CD8-positive, alpha-beta memory T cell (primary cell): ENCODE data around the gene ANKHD1. TPM values are rescaled to one million over a fixed set of nuclear protein-coding genes. Genes with fewer than 3 reads are reported as not detected.

Experiments used
- CTCF ChIA-PET: fragments of 350-600 bp; sonication (Branson Sonifier 250); formaldehyde crosslinking; loops from one replicate; lab custom pipeline; 2021; ENCODE audit warnings: antibody characterized with exemption; lab: Charles Lee
- POLR2A ChIA-PET: fragments of 350-600 bp; sonication (Branson Sonifier 250); formaldehyde crosslinking; loops from one replicate; lab custom pipeline; 2021; ENCODE audit warnings: antibody characterized with exemption; lab: Charles Lee
- DNase-seq, 5 donors: peaks; one replicate each; pipeline versions ENCODE4 v3.0.0 to v3.0.0-alpha.2; 2020 to 2022; ENCODE audit warnings: mixed read lengths in 1 of 5
- H3K27ac ChIP-seq: one replicate; pipeline ENCODE4 v1.7.0; 2013; ENCODE audit warnings: low read depth, mild to moderate bottlenecking, low read length, moderate library complexity
- H3K27me3 ChIP-seq: 2 replicates; pipeline ENCODE4 v1.7.0; 2013; ENCODE audit warnings: low read length, mild to moderate bottlenecking; ENCODE audit not compliant: insufficient read depth, poor library complexity, severe bottlenecking
- H3K36me3 ChIP-seq: 2 replicates; pipeline ENCODE4 v1.7.0; 2013; ENCODE audit warnings: mild to moderate bottlenecking, low read length, moderate library complexity; ENCODE audit not compliant: insufficient read depth
- H3K4me1 ChIP-seq: 2 replicates; pipeline ENCODE4 v1.7.0; 2013; ENCODE audit warnings: mild to moderate bottlenecking, low read length, moderate library complexity; ENCODE audit not compliant: insufficient read depth
- H3K4me3 ChIP-seq: 2 replicates; pipeline ENCODE4 v1.7.0; 2013; ENCODE audit warnings: mild to moderate bottlenecking, low read length
- H3K9me3 ChIP-seq: 2 replicates; pipeline ENCODE4 v1.7.0; 2013; ENCODE audit warnings: mild to moderate bottlenecking, low read length
- H3K27ac Mint-ChIP-seq, 8 donors: one replicate each; pipeline ENCODE4 v1.8.0; 2020 to 2021; ENCODE audit warnings: mixed read lengths in 8 of 8, mild to moderate bottlenecking in 6 of 8, inconsistent platforms in 3 of 8, moderate library complexity in 3 of 8
- H3K27me3 Mint-ChIP-seq, 2 donors: one replicate each; pipeline ENCODE4 v1.8.0; 2020 to 2021; ENCODE audit warnings: mixed read lengths in 2 of 2, mild to moderate bottlenecking in 1 of 2, moderate library complexity in 1 of 2
- H3K36me3 Mint-ChIP-seq, 3 donors: one replicate each; pipeline ENCODE4 v1.8.0; 2020 to 2021; ENCODE audit warnings: mixed read lengths in 3 of 3, inconsistent platforms in 1 of 3, mild to moderate bottlenecking in 1 of 3
- H3K4me1 Mint-ChIP-seq, 3 donors: one replicate each; pipeline ENCODE4 v1.8.0; 2020 to 2021; ENCODE audit warnings: mixed read lengths in 3 of 3, inconsistent platforms in 1 of 3, mild to moderate bottlenecking in 1 of 3
- H3K4me3 Mint-ChIP-seq, 7 donors: one replicate each; pipeline ENCODE4 v1.8.0; 2020 to 2021; ENCODE audit warnings: mixed read lengths in 7 of 7, mild to moderate bottlenecking in 6 of 7, moderate library complexity in 4 of 7, inconsistent platforms in 2 of 7
- H3K9me3 Mint-ChIP-seq, 5 donors: one replicate each; pipeline ENCODE4 v1.8.0; 2020 to 2022; ENCODE audit warnings: mixed read lengths in 5 of 5, mild to moderate bottlenecking in 3 of 5, moderate library complexity in 2 of 5, inconsistent platforms in 1 of 5
- polyA plus RNA-seq: library from polyadenylated mRNA; unstranded; fragments of 300-500 nt; fragmentation: Illumina TruSeq; gene quantifications from one replicate; pipeline ENCODE4 v1.2.3, GENCODE V29; 2021
- total RNA-seq, 2 experiments: library from RNA; stranded (reverse); gene quantifications; one replicate each; pipeline ENCODE4 v1.2.3, GENCODE V29; 2021

Gene ANKHD1
- total and polyA plus RNA-seq, 3 experiments from 2014 or later: 88.6 to 107 (median 100) TPM

DNA sequence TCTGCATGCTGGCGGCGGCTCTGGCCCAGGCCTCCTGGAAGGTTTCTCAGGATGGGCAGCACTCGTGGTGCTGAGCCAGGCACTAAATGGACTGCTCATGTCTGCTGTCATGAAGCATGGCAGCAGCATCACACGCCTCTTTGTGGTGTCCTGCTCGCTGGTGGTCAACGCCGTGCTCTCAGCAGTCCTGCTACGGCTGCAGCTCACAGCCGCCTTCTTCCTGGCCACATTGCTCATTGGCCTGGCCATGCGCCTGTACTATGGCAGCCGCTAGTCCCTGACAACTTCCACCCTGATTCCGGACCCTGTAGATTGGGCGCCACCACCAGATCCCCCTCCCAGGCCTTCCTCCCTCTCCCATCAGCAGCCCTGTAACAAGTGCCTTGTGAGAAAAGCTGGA lies 166.2 kb downstream of the ANKHD1 start:
- Histone ChIP-seq H3K4me3 (no peak overlapping the region), H3K27ac (no peak overlapping the region), H3K36me3 (peaks cover 8% of the 10 kb centered on the region), H3K27me3 (no peaks in the 10 kb centered on the region), H3K4me1 (peaks cover 43% of the 10 kb centered on the region), H3K9me3 (no peaks in the 10 kb centered on the region)
- Mint-ChIP-seq H3K27me3 (no peaks in the 10 kb centered on the region), H3K4me3 (peak overlapping the region in 1 of 7 donors; percentile 87), H3K9me3 (no peaks in the 10 kb centered on the region), H3K4me1 (peaks cover 43 to 72% (median 47%) of the 10 kb centered on the region in 3 donors), H3K27ac (peak overlapping the region in 6 of 8 donors; percentile 60 to 98 (median 78)), H3K36me3 (peaks cover 0 to 53% (median 6%) of the 10 kb centered on the region in 3 donors)
- no peak for DNase-seq
- ChIA-PET POLR2A (no interaction called here), CTCF (interaction anchor here (0.8 to 3.2 kb wide), 2 partner anchors 15 to 20 kb away, joined by 3 to 14 read pairs; partner anchors contain the start of gene EIF4EBP3)

GRCh38 chr5:140568443-140569063 lies 166.9 kb downstream of the ANKHD1 start:
- Mint-ChIP-seq H3K36me3 (peaks cover 0 to 56% (median 6%) of the 10 kb centered on the region in 3 donors), H3K9me3 (no peaks in the 10 kb centered on the region), H3K4me1 (peaks cover 37 to 65% (median 43%) of the 10 kb centered on the region in 3 donors), H3K27me3 (no peaks in the 10 kb centered on the region), H3K27ac (peak overlapping the region; percentile 95 to 99 (median 97)), H3K4me3 (peak overlapping the region in 5 of 7 donors; percentile 75 to 89 (median 80))
- no peak overlapping the region for H3K4me3 ChIP-seq
- peak overlapping the region; percentile 27 for H3K27ac ChIP-seq
- no peaks in the 10 kb centered on the region for H3K9me3 ChIP-seq
- ChIA-PET CTCF (interaction anchor here (0.8 to 3.2 kb wide), 2 partner anchors 16 to 21 kb away, joined by 3 to 14 read pairs; partner anchors contain the start of gene EIF4EBP3), POLR2A (interaction anchor here (0.7 kb wide), 1 partner anchor 64 kb away, joined by 3 read pairs; the partner anchor contains the start of gene CD14)
- H3K27me3 ChIP-seq: no peaks in the 10 kb centered on the region
- peaks cover 8% of the 10 kb centered on the region for H3K36me3 ChIP-seq
- peaks cover 37% of the 10 kb centered on the region for H3K4me1 ChIP-seq
- DNase-seq: no peak

- Histone ChIP-seq H3K36me3 (peaks cover 8% of the 10 kb centered on the region), H3K27me3 (no peaks in the 10 kb centered on the region), H3K4me3 (peak overlapping the region; percentile 17), H3K4me1 (peaks cover 32% of the 10 kb centered on the region), H3K9me3 (no peaks in the 10 kb centered on the region), H3K27ac (peak overlapping the region; percentile 27)
- CTCF ChIA-PET: interaction anchor here (3.2 kb wide), 1 partner anchor 22 kb away, joined by 14 read pairs; the partner anchor contains the start of gene EIF4EBP3
- Mint-ChIP-seq H3K4me1 (peaks cover 31 to 59% (median 38%) of the 10 kb centered on the region in 3 donors), H3K36me3 (peaks cover 0 to 53% (median 9%) of the 10 kb centered on the region in 3 donors), H3K27me3 (no peaks in the 10 kb centered on the region), H3K4me3 (peak overlapping the region; percentile 73 to 89 (median 80)), H3K9me3 (no peaks in the 10 kb centered on the region), H3K27ac (peak overlapping the region; percentile 95 to 99 (median 97))
- no peak for DNase-seq
- POLR2A ChIA-PET: interaction anchor here (0.7 to 1.3 kb wide), 2 partner anchors 12 to 63 kb away, joined by 3 to 4 read pairs; partner anchors contain the start of genes CD14 and SRA1
These were observed 167.6 kb downstream of the ANKHD1 start for GRCh38 chr5:140569197-140569596.

- Histone ChIP-seq H3K9me3 (no peaks in the 10 kb centered on the region), H3K4me1 (peaks cover 31% of the 10 kb centered on the region), H3K27ac (peak overlapping the region; percentile 27), H3K4me3 (no peak overlapping the region), H3K27me3 (no peaks in the 10 kb centered on the region), H3K36me3 (peaks cover 8% of the 10 kb centered on the region)
- DNase-seq: no peak
- ChIA-PET CTCF (interaction anchor here (3.2 kb wide), 1 partner anchor 22 kb away, joined by 14 read pairs; the partner anchor contains the start of gene EIF4EBP3), POLR2A (interaction anchor here (0.5 to 1.3 kb wide), 2 partner anchors 13 to 79 kb away, joined by 4 to 10 read pairs; partner anchors contain the start of gene SRA1)
- Mint-ChIP-seq H3K4me1 (peaks cover 23 to 52% (median 32%) of the 10 kb centered on the region in 3 donors), H3K27me3 (no peaks in the 10 kb centered on the region), H3K27ac (peak overlapping the region; percentile 95 to 98 (median 96)), H3K4me3 (peak overlapping the region in 3 of 7 donors; percentile 10 to 81 (median 23)), H3K9me3 (no peaks in the 10 kb centered on the region), H3K36me3 (peaks cover 0 to 48% (median 9%) of the 10 kb centered on the region in 3 donors)
These were observed 168.4 kb downstream of the ANKHD1 start for GRCh38 chr5:140570058-140570457.

GRCh38 chr5:140570488-140570887 lies 168.9 kb downstream of the ANKHD1 start:
- no peaks in the 10 kb centered on the region for H3K27me3 Mint-ChIP-seq

DNA sequence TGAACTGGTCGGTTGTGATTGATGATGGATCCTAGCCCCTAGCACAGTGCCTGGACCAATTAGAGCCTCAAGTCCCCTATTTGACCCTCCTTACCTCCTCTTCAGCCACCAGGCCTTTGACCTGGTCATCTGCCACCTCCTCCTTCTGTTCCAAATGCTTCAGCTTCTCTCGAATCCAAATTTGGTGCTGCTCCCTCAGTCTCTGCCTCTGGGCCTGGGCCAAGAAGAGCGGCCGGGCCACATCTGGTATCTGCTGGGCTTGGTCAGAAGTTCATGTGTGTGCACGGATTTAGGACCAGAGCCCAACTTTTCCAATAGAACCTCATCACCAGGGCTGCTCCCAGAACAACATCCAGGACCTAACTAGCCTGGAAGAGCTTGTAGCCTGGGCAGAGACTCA lies 169.5 kb downstream of the ANKHD1 start:
- Histone ChIP-seq H3K9me3 (no peaks in the 10 kb centered on the region), H3K4me3 (no peak overlapping the region), H3K4me1 (peaks cover 20% of the 10 kb centered on the region), H3K36me3 (peaks cover 8% of the 10 kb centered on the region), H3K27ac (no peak overlapping the region), H3K27me3 (no peaks in the 10 kb centered on the region)
- H3K9me3 Mint-ChIP-seq: no peaks in the 10 kb centered on the region
- peaks cover 13 to 42% (median 22%) of the 10 kb centered on the region in 3 donors for H3K4me1 Mint-ChIP-seq
- peaks cover 0 to 44% (median 7%) of the 10 kb centered on the region in 3 donors for H3K36me3 Mint-ChIP-seq
- ChIA-PET CTCF (no interaction called here), POLR2A (interaction anchor here (0.6 kb wide), 1 partner anchor 24 kb away, joined by 7 read pairs; no protein-coding TSS in a partner anchor)
- H3K27me3 Mint-ChIP-seq: no peaks in the 10 kb centered on the region
- no peak for DNase-seq
- peak overlapping the region in 1 of 7 donors; percentile 13 for H3K4me3 Mint-ChIP-seq
- peak overlapping the region in 6 of 8 donors; percentile 58 to 98 (median 92) for H3K27ac Mint-ChIP-seq

More at GRCh38 chr5:140570488-140570887, 168.9 kb downstream of the ANKHD1 start:
- H3K4me1 ChIP-seq: peaks cover 26% of the 10 kb centered on the region
- H3K9me3 ChIP-seq: no peaks in the 10 kb centered on the region
- H3K9me3 Mint-ChIP-seq: no peaks in the 10 kb centered on the region
- POLR2A ChIA-PET: interaction anchor here (0.6 to 1.3 kb wide), 2 partner anchors 13 to 24 kb away, joined by 4 to 7 read pairs; partner anchors contain the start of gene SRA1
- peak overlapping the region in 7 of 8 donors; percentile 38 to 98 (median 96) for H3K27ac Mint-ChIP-seq
- H3K4me3 ChIP-seq: no peak overlapping the region
- peak overlapping the region in 2 of 7 donors; percentile 10 to 23 for H3K4me3 Mint-ChIP-seq
- CTCF ChIA-PET: interaction anchor here (3.2 kb wide), 1 partner anchor 23 kb away, joined by 14 read pairs; the partner anchor contains the start of gene EIF4EBP3
- H3K27ac ChIP-seq: no peak overlapping the region
- H3K36me3 ChIP-seq: peaks cover 8% of the 10 kb centered on the region
- H3K4me1 Mint-ChIP-seq: peaks cover 19 to 48% (median 28%) of the 10 kb centered on the region in 3 donors
- H3K36me3 Mint-ChIP-seq: peaks cover 0 to 47% (median 9%) of the 10 kb centered on the region in 3 donors
- H3K27me3 ChIP-seq: no peaks in the 10 kb centered on the region
- DNase-seq: no peak

DNA sequence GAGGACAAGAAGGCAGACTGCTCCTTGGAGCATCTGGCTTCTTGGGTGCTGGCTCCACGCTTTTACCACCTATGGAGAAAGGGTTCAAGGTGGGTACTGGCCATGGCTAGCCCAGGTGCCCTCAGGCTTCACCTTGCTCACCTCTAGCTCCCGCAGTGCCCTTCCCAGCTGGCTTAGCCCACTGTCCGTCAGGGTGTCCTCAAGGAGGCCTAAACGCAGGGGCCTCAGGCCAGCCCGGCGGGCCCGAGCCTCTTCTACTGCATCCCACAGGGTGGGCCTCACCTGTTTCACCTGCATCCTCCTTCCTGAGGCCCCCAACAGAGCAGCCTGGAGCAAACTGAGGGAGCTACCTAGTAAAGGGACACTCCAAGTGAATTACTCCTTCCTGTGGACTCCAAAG lies 172.1 kb downstream of the ANKHD1 start:
- ChIA-PET CTCF (no interaction called here), POLR2A (no interaction called here)
- Mint-ChIP-seq H3K27me3 (no peaks in the 10 kb centered on the region), H3K4me3 (no peak overlapping the region), H3K9me3 (no peaks in the 10 kb centered on the region), H3K27ac (no peak overlapping the region), H3K36me3 (peaks cover 0 to 21% (median 4%) of the 10 kb centered on the region in 3 donors), H3K4me1 (peaks cover 0 to 17% (median 14%) of the 10 kb centered on the region in 3 donors)
- Histone ChIP-seq H3K9me3 (no peaks in the 10 kb centered on the region), H3K27ac (no peak overlapping the region), H3K27me3 (no peaks in the 10 kb centered on the region), H3K4me1 (peaks cover 16% of the 10 kb centered on the region), H3K36me3 (no peaks in the 10 kb centered on the region), H3K4me3 (no peak overlapping the region)
- no peak for DNase-seq
